GM12878 (cell line): Measurements from ENCODE around the gene KIAA0825. TPM values are rescaled to one million over a fixed set of nuclear protein-coding genes. Genes with fewer than 3 reads are reported as not detected.

ENCODE experiments used
- ATAC-seq: fragments of 200-7000 bp; cut with Tn5 transposase; 3 replicates; pipeline ENCODE4 v1.9.1; 2020; ENCODE audit warnings: mild to moderate bottlenecking, moderate library complexity
- BruUV-seq: library from RNA; stranded (reverse); fragments of 400-500 nt; replicated peaks from 2 replicates; lab custom pipeline; 2021; lab: Mats Ljungman, UMichigan
- CTCF ChIA-PET: fragments of 300-600 bp; sonication (Branson Sonifier 250); formaldehyde crosslinking; extraction: SDS; loops from one replicate; lab custom pipeline; 2021; ENCODE audit warnings: inconsistent platforms; lab: Yijun Ruan, JAX
- POLR2A ChIA-PET: fragments of 350-600 bp; formaldehyde crosslinking; extraction: SDS; loops from one replicate; lab custom pipeline; 2021; ENCODE audit warnings: inconsistent platforms; lab: Charles Lee
- RAD21 ChIA-PET: fragments of 300-600 bp; sonication (Branson Sonifier 250); formaldehyde crosslinking; loops from one replicate; lab custom pipeline; 2023; ENCODE audit warnings: antibody characterized with exemption; ENCODE audit not compliant: unreplicated experiment; lab: Charles Lee
- SMC1A ChIA-PET: fragments of 300-600 bp; sonication (Branson Sonifier 250); formaldehyde crosslinking; loops from one replicate; lab custom pipeline; 2023; ENCODE audit not compliant: unreplicated experiment, uncharacterized antibody; lab: Charles Lee
- DNase-seq: peaks from one replicate; pipeline ENCODE4 v3.0.0-alpha.2; 2011; ENCODE audit warnings: low read depth, low spot score
- FAIRE-seq: peaks from 3 replicates; lab custom pipeline; 2011; peaks lifted over from hg19 to GRCh38; lab: Jason Lieb, UNC
- H2AFZ ChIP-seq: 2 replicates; pipeline ENCODE4 v1.6.0; 2011; ENCODE audit warnings: low read depth, low read length, control low read depth; ENCODE audit not compliant: control insufficient read depth
- H3K27ac ChIP-seq: 2 replicates; pipeline ENCODE4 v1.5.1; 2011; ENCODE audit warnings: control low read depth; ENCODE audit not compliant: control insufficient read depth, insufficient read depth
- H3K27me3 ChIP-seq, 2 experiments: replicated peaks in 1 of 2; 2 replicates each; pipeline versions ENCODE4 v1.6.0 to v1.6.1; 2011; ENCODE audit warnings: low read length in 1 of 2; ENCODE audit not compliant: control insufficient read depth in 2 of 2, insufficient read depth in 2 of 2
- H3K36me3 ChIP-seq, 2 experiments: 2 replicates each; pipeline ENCODE4 v1.5.1; 2011; ENCODE audit warnings: low read length in 1 of 2; ENCODE audit not compliant: control insufficient read depth in 2 of 2, insufficient read depth in 2 of 2
- H3K4me1 ChIP-seq: 2 replicates; pipeline ENCODE4 v1.6.1; 2011; ENCODE audit warnings: mild to moderate bottlenecking, low read length, moderate library complexity, mixed read lengths; ENCODE audit not compliant: control insufficient read depth, insufficient read depth
- H3K4me2 ChIP-seq: 2 replicates; pipeline ENCODE4 v1.6.0; 2011; ENCODE audit warnings: control low read depth; ENCODE audit not compliant: control insufficient read depth, insufficient read depth
- H3K4me3 ChIP-seq: fragments of 200-600 bp; sonication (generic); 2 replicates; pipeline ENCODE4 v1.5.1; 2016
- H3K79me2 ChIP-seq: 2 replicates; pipeline ENCODE4 v1.6.0; 2011; ENCODE audit warnings: low read length; ENCODE audit not compliant: control insufficient read depth, insufficient read depth
- H3K9ac ChIP-seq: 2 replicates; pipeline ENCODE4 v1.8.0; 2011; ENCODE audit warnings: low read length, control low read depth, mixed read lengths; ENCODE audit not compliant: control insufficient read depth, insufficient read depth
- H3K9me3 ChIP-seq: replicated peaks from 3 replicates; pipeline ENCODE4 v1.5.1; 2011; ENCODE audit warnings: mild to moderate bottlenecking, low read length; ENCODE audit not compliant: control insufficient read depth, insufficient read depth
- H4K20me1 ChIP-seq: 2 replicates; pipeline ENCODE4 v1.6.0; 2011; ENCODE audit not compliant: control insufficient read depth, insufficient read depth
- CHD1 ChIP-seq: IDR thresholded peaks from 2 replicates; pipeline ENCODE4 v1.6.1; 2012; ENCODE audit warnings: low read depth, low read length, improper control_type of control experiment
- EGR1 ChIP-seq, 2 experiments: IDR thresholded peaks; 1 replicate in 1 of 2; 2 replicates in 1 of 2; pipeline ENCODE4 v1.6.1; 2011 to 2012; ENCODE audit warnings: low read depth in 2 of 2, low read length in 2 of 2, borderline replicate concordance in 1 of 2, mild to moderate bottlenecking in 1 of 2, moderate library complexity in 1 of 2
- GATAD2B ChIP-seq: fragments of 450-650 bp; conservative IDR thresholded peaks from 2 replicates; pipeline ENCODE4 v1.6.1; 2017; ENCODE audit warnings: low read depth, mild to moderate bottlenecking, moderate library complexity
- HDAC6 ChIP-seq: fragments of 200-600 bp; sonication (generic); IDR thresholded peaks from one replicate; pipeline ENCODE4 v1.8.0; 2017; ENCODE audit warnings: antibody characterized with exemption; ENCODE audit not compliant: unreplicated experiment
- NR2F1 ChIP-seq: fragments of 450-650 bp; conservative IDR thresholded peaks from 2 replicates; pipeline ENCODE4 v1.6.1; 2017; ENCODE audit warnings: mild to moderate bottlenecking
- TAF1 ChIP-seq: IDR thresholded peaks from 2 replicates; pipeline ENCODE4 v1.6.1; 2011; ENCODE audit warnings: mild to moderate bottlenecking, low read depth, low read length, borderline replicate concordance
- ZBTB33 ChIP-seq: fragments of 450-650 bp; IDR thresholded peaks from 2 replicates; pipeline ENCODE4 v1.6.1; 2017; ENCODE audit warnings: mild to moderate bottlenecking
- ZNF687 ChIP-seq: fragments of 450-650 bp; IDR thresholded peaks from 2 replicates; pipeline ENCODE4 v1.6.1; 2017; ENCODE audit warnings: mild to moderate bottlenecking, moderate library complexity
- WGBS: methylation state at CpG from one replicate; pipeline ENCODE4 v1.1.6; 2016; ENCODE audit warnings: low lambda C conversion rate; ENCODE audit not compliant: insufficient replicate concordance, insufficient coverage; ENCODE audit errors: missing lambda C conversion rate; 5-methylcytosine and 5-hydroxymethylcytosine counted together
- in situ Hi-C: fragments of 300-500 bp; cut with MboI; formaldehyde crosslinking; loops from 9 replicates; pipeline ENCODE4 v1.14.3; 2018; ENCODE audit warnings: mixed read lengths
- intact Hi-C: fragments of 100-400 bp; cut with micrococcal nuclease; formaldehyde crosslinking; loops from one replicate; pipeline ENCODE4 v1.14.2; 2022; ENCODE audit not compliant: unreplicated experiment
- polyA plus RNA-seq, 11 experiments: library from polyadenylated mRNA; depleted of rRNA in 4 of 11; unstranded in 6 of 11; stranded (reverse) in 5 of 11; fragments of >200 nt; fragmentation: Nextera tagmentation in 4 of 11; fragmentation: Illumina TruSeq in 1 of 11; extraction: Ambion mirVana in 4 of 11; extraction: Trizol in 1 of 11; gene quantifications; 1 replicate in 1 of 11; 2 replicates in 10 of 11; pipeline versions ENCODE4 v1.2.1 to v1.2.3, GENCODE V29; 2011 to 2016; ENCODE audit warnings: inconsistent platforms in 2 of 11, missing spikeins in 2 of 11, low read depth in 1 of 11
- total RNA-seq, 4 experiments: library from RNA; depleted of rRNA in 3 of 4; stranded (reverse); fragments of >200 nt in 3 of 4; fragmentation: Illumina TruSeq in 1 of 4; extraction: Trizol in 1 of 4; gene quantifications; 2 replicates each; pipeline versions ENCODE4 v1.2.1 to v1.2.3, GENCODE V29; 2013 to 2021

Gene KIAA0825
- total and polyA plus RNA-seq, 10 of the 15 experiments (the other 5 are each of a cell fraction or from before 2014, with no cell fraction given), result 0.55 to 1.9 (median 1.5) TPM

GRCh38 chr5:94470802-94471201, 147.6 kb downstream of the KIAA0825 start:
- Histone ChIP-seq H3K4me2 (no peak overlapping the region), H3K4me3 (no peak overlapping the region), H4K20me1 (no peaks in the 10 kb centered on the region), H3K27me3 (no peaks in the 10 kb centered on the region), H3K27ac (no peak overlapping the region), H3K9ac (no peak overlapping the region), H3K9me3 (no peaks in the 10 kb centered on the region), H3K4me1 (no peaks in the 10 kb centered on the region), H3K79me2 (no peaks in the 10 kb centered on the region), H2AFZ (no peak overlapping the region), H3K36me3 (no peaks in the 10 kb centered on the region)
- ATAC-seq (no peak), FAIRE-seq (no peak), DNase-seq (no peak)
- POLR2A ChIA-PET, result no interaction called here
- TF ChIP-seq GATAD2B (no peak), TAF1 (no peak), NR2F1 (no peak), EGR1 (IDR thresholded peaks at IDR 0.05; ENCODE audit: borderline replicate concordance in 1 of 2, low read depth in 2 of 2, low read length in 2 of 2) (no peak), CHD1 (no peak), ZNF687 (no peak), ZBTB33 (no peak), HDAC6 (no peak)
- no TSS peak for BruUV-seq
- RAD21 ChIA-PET, result interaction anchor here (0.5 kb wide), 1 partner anchor 1596 kb away, joined by 3 read pairs; no protein-coding TSS in a partner anchor
- in situ Hi-C loops, result no loop called here
- CTCF ChIA-PET, result interaction anchor here (1.8 kb wide), 1 partner anchor 267 kb away, joined by 4 read pairs; no protein-coding TSS in a partner anchor
- intact Hi-C loops, result no loop called here
- 39% methylated on average over 6 of the region's 6 CpGs for whole genome bisulfite sequencing
- SMC1A ChIA-PET, result no interaction called here
